HepG2 (cell line): Measurements from ENCODE around the gene FBXW5. TPM values are rescaled to one million over a fixed set of nuclear protein-coding genes. Genes with fewer than 3 reads are reported as not detected.
A peak's percentile ranks its signal among the peaks of the same experiment; 100 is the strongest.

Experiments
- ATAC-seq: fragments of 200-7000 bp; cut with Tn5 transposase; 3 replicates; pipeline ENCODE4 v1.9.1; 2020; ENCODE audit warnings: mild to moderate bottlenecking, moderate library complexity
- BruUV-seq: library from RNA; stranded (reverse); fragments of 400-500 nt; replicated peaks from 2 replicates; lab custom pipeline; 2021; lab: Mats Ljungman, UMichigan
- CTCF ChIA-PET: fragments of 300-600 bp; formaldehyde crosslinking; extraction: SDS; loops from one replicate; lab custom pipeline; 2021; ENCODE audit warnings: low total read pairs, inconsistent platforms, low intra/inter-chr PET ratio; lab: Yijun Ruan, JAX
- POLR2A ChIA-PET: fragments of 350-600 bp; sonication (Branson Sonifier 250); formaldehyde crosslinking; loops from one replicate; lab custom pipeline; 2020; ENCODE audit warnings: antibody characterized with exemption, inconsistent platforms; lab: Yijun Ruan, JAX
- DNase-seq: peaks from one replicate; pipeline ENCODE4 v3.0.0-alpha.2; 2015; ENCODE audit warnings: low spot score
- FAIRE-seq: peaks from 3 replicates; lab custom pipeline; 2011; peaks lifted over from hg19 to GRCh38; lab: Jason Lieb, UNC
- H2AFZ ChIP-seq: one replicate; pipeline ENCODE4 v1.6.1; 2011; ENCODE audit warnings: low read length, inconsistent platforms
- H3K27ac ChIP-seq: fragments of 300-600 bp; 3 replicates; pipeline ENCODE4 v1.8.0; 2011; ENCODE audit warnings: mixed run types, mild to moderate bottlenecking, mixed read lengths, low read length, inconsistent platforms; ENCODE audit not compliant: insufficient read depth; ENCODE audit errors: extremely low read length
- H3K27me3 ChIP-seq, 2 experiments: fragments of 200-600 bp in 1 of 2; 2 replicates in 1 of 2; 3 replicates in 1 of 2; pipeline versions ENCODE4 v1.6.0 to v1.8.0; 2011; ENCODE audit warnings: low read length in 2 of 2, mild to moderate bottlenecking in 2 of 2, moderate library complexity in 2 of 2, inconsistent platforms in 1 of 2; ENCODE audit not compliant: insufficient read depth in 2 of 2, control insufficient read depth in 1 of 2
- H3K36me3 ChIP-seq, 2 experiments: fragments of 200-600 bp in 1 of 2; replicated peaks in 1 of 2; 2 replicates in 1 of 2; 3 replicates in 1 of 2; pipeline versions ENCODE4 v1.5.1 to v1.8.0; 2011; ENCODE audit warnings: low read length in 2 of 2, inconsistent platforms in 1 of 2; ENCODE audit not compliant: insufficient read depth in 2 of 2, control insufficient read depth in 1 of 2
- H3K4me1 ChIP-seq: 2 replicates; pipeline ENCODE4 v1.5.1; 2012; ENCODE audit warnings: low read length, inconsistent platforms; ENCODE audit not compliant: insufficient read depth
- H3K4me2 ChIP-seq: 2 replicates; pipeline ENCODE4 v1.6.0; 2011; ENCODE audit warnings: low read depth, low read length, inconsistent platforms
- H3K4me3 ChIP-seq, 3 experiments: fragments of 200-600 bp in 1 of 3; sonication (generic), shearing (Covaris generic) in 1 of 3; replicated peaks in 1 of 3; 2 replicates each; pipeline ENCODE4 v1.5.1; 2011 to 2016; ENCODE audit warnings: low read length in 3 of 3, inconsistent platforms in 2 of 3, low read depth in 2 of 3, mild to moderate bottlenecking in 2 of 3, control low read depth in 1 of 3, mixed read lengths in 1 of 3; ENCODE audit not compliant: insufficient read depth in 1 of 3
- H3K79me2 ChIP-seq: one replicate; pipeline ENCODE4 v1.6.1; 2011; ENCODE audit warnings: low read length, inconsistent platforms; ENCODE audit not compliant: insufficient read depth
- H3K9ac ChIP-seq: 2 replicates; pipeline ENCODE4 v1.6.0; 2011; ENCODE audit warnings: mild to moderate bottlenecking, low read depth, low read length, inconsistent platforms; ENCODE audit not compliant: insufficient read depth
- H3K9me3 ChIP-seq: 2 replicates; pipeline ENCODE4 v1.5.1; 2012; ENCODE audit warnings: mild to moderate bottlenecking, low read length
- H4K20me1 ChIP-seq: 2 replicates; pipeline ENCODE4 v1.6.0; 2011; ENCODE audit warnings: inconsistent platforms, mild to moderate bottlenecking, low read length, moderate library complexity; ENCODE audit not compliant: insufficient read depth
- CHD4 ChIP-seq: fragments of 200-600 bp; sonication (generic); IDR thresholded peaks from 2 replicates; pipeline ENCODE4 v1.7.0; 2017; ENCODE audit warnings: mild to moderate bottlenecking, low read length, borderline replicate concordance
- EHMT2 ChIP-seq: fragments of 200-600 bp; sonication (generic); IDR thresholded peaks from 2 replicates; pipeline ENCODE4 v1.7.0; 2017; ENCODE audit warnings: antibody characterized with exemption, low read depth, low read length, borderline replicate concordance
- ELF3 ChIP-seq: IDR thresholded peaks from 2 replicates; pipeline ENCODE4 v1.6.1; 2016; ENCODE audit warnings: missing genetic modification reagents, missing compliant biosample characterization
- HDAC2 ChIP-seq: sonication (generic); formaldehyde crosslinking; IDR thresholded peaks from 2 replicates; pipeline ENCODE4 v1.4.0; 2020; ENCODE audit warnings: missing genetic modification reagents
- HMG20A ChIP-seq: IDR thresholded peaks from 2 replicates; pipeline ENCODE4 v1.6.1; 2016; ENCODE audit warnings: borderline replicate concordance
- STAT5B ChIP-seq: sonication (generic); formaldehyde crosslinking; IDR thresholded peaks from 2 replicates; pipeline ENCODE4 v1.4.0; 2020; ENCODE audit warnings: missing genetic modification reagents
- TBP ChIP-seq: sonication (generic); formaldehyde crosslinking; IDR thresholded peaks from 2 replicates; pipeline ENCODE4 v1.5.0; 2020; ENCODE audit warnings: missing genetic modification reagents
- ZEB1 ChIP-seq: IDR thresholded peaks from 2 replicates; pipeline ENCODE4 v1.6.1; 2012; ENCODE audit warnings: mild to moderate bottlenecking, low read depth, inconsistent platforms; ENCODE audit not compliant: insufficient replicate concordance
- ZNF446 ChIP-seq: sonication (generic); formaldehyde crosslinking; IDR thresholded peaks from 2 replicates; pipeline ENCODE4 v1.5.0; 2020; ENCODE audit warnings: mild to moderate bottlenecking, missing genetic modification reagents
- ZNF644 ChIP-seq: IDR thresholded peaks from 2 replicates; pipeline ENCODE4 v1.6.1; 2016; ENCODE audit warnings: low read depth
- WGBS: methylation state at CpG from one replicate; pipeline ENCODE4 v1.1.6; 2017; ENCODE audit warnings: low lambda C conversion rate; 5-methylcytosine and 5-hydroxymethylcytosine counted together
- in situ Hi-C: cut with HindIII; loops from 2 replicates; pipeline ENCODE4 v1.10.0; 2017; ENCODE audit warnings: low pct_unique_long_range_greater_than_20kb; ENCODE audit not compliant: extremely low pct_ligation_motif_present
- intact Hi-C: fragments of 100-400 bp; cut with micrococcal nuclease; formaldehyde crosslinking; loops from one replicate; pipeline ENCODE4 v1.10.0; 2022; ENCODE audit not compliant: unreplicated experiment
- polyA plus RNA-seq, 8 experiments: library from polyadenylated mRNA; depleted of rRNA in 3 of 8; stranded (reverse) in 7 of 8; unstranded in 1 of 8; fragments of >200 nt; fragmentation: Illumina TruSeq in 4 of 8; extraction: Trizol in 4 of 8; gene quantifications; 2 replicates each; pipeline versions ENCODE4 v1.2.1 to v1.2.3, GENCODE V29; 2011 to 2016; ENCODE audit warnings: low read depth in 4 of 8, missing spikeins in 1 of 8, mixed read lengths in 1 of 8; ENCODE audit not compliant: insufficient read depth in 1 of 8
- total RNA-seq, 5 experiments: library from RNA; depleted of rRNA; stranded (reverse); fragments of >200 nt; fragmentation: Illumina TruSeq; extraction: Trizol; gene quantifications; 2 replicates each; pipeline ENCODE4 v1.2.3, GENCODE V29; 2016; ENCODE audit warnings: low read depth in 1 of 5
- TF ChIP-seq, protein P1 (sequence below): sonication (generic); formaldehyde crosslinking; conservative IDR thresholded peaks from 2 replicates; pipeline ENCODE4 v1.4.0; 2020; ENCODE audit warnings: missing genetic modification reagents
- TF ChIP-seq, protein P2 (sequence below): fragments of 450-650 bp; IDR thresholded peaks from 2 replicates; pipeline ENCODE4 v1.6.1; 2017
- TF ChIP-seq, protein P3 (sequence below): sonication (generic); formaldehyde crosslinking; conservative IDR thresholded peaks from 2 replicates; pipeline ENCODE4 v1.8.1; 2023; ENCODE audit warnings: missing genetic modification reagents
- TF ChIP-seq, protein P4 (sequence below): sonication (generic); formaldehyde crosslinking; IDR thresholded peaks from 2 replicates; pipeline ENCODE4 v1.8.1; 2023; ENCODE audit warnings: mild to moderate bottlenecking, inconsistent platforms, moderate library complexity, missing genetic modification reagents, borderline replicate concordance

The FBXW5 gene
- total and polyA plus RNA-seq, 2 of the 13 experiments (the other 11 are each of a cell fraction or from before 2014, with no cell fraction given): 52.0 to 60.4 TPM

DNA sequence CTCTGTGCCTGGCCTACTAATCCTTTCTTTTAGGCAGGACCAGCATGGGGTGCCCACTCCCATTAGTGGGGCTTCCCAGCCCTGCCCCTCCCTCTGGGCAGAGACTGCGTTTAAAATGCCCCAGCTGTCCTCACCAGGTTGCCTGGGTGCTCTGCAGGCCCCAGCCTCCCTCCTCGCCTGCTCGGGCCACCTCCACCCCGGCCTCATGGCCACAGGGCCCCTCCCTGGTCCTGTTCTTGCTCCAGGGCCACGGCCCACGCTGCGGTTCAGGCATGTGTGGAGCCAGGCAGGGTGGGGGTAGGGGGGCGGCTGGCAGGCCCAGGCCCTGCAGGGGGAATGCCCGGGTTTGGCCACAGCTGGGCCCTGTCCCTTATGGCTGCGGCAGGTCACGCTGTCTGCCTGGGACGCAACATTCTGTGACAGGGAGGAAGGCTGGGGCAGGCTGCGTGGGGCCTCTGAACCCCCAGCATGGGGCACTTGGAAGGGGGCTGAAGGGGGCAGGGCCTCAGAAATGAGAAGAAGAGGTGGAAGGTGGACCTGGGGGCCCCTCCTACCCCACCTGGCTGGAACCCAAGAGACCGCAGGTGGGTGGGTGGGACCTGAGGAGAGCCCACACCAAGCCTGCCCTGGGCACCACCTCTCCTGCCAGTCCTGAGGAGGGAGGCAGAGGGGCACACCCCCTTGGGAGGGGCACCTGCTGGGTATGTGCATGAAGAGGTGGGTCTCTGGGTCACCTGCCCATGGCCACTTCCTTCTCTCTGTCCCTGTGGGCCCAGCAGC lies 7.2 kb upstream of the FBXW5 start, which contains the start of gene LCN12:
Gene LCN12, plus strand, starts transcription at position 733 of the 780 bp plus-strand sequence. CDS start 55 bp downstream, outside the sequence.
- DNase-seq: no peak
- Histone ChIP-seq H3K4me3 (peak within 1 kb of the TSS in 1 of 3 experiments; percentile 90; a peak in 1 of 6 replicates), H3K9ac (peak within 1 kb of the TSS; percentile 86; the same call in 1 of the 2 replicates), H4K20me1 (no peaks in the 10 kb centered on the region), H3K4me2 (peak within 1 kb of the TSS; percentile 100; the same call in 1 of the 2 replicates), H3K79me2 (peaks cover 5% of the 10 kb centered on the region), H3K4me1 (peaks cover 39% of the 10 kb centered on the region), H3K27me3 (no peaks in the 10 kb centered on the region), H2AFZ (no peak within 1 kb of the TSS), H3K36me3 (no peaks in the 10 kb centered on the region), H3K27ac (no peak within 1 kb of the TSS), H3K9me3 (no peaks in the 10 kb centered on the region)
- TF ChIP-seq ELF3 (CRISPR knock-in tag) (no peak), HDAC2 (no peak), EHMT2 (no peak), ZNF446 (no peak), STAT5B (CRISPR knock-in tag) (no peak), TBP (CRISPR knock-in tag) (no peak), HMG20A (no peak), ZEB1 (no peak), CHD4 (no peak), ZNF644 (CRISPR knock-in tag) (no peak)
- TF ChIP-seq, protein P1, sequence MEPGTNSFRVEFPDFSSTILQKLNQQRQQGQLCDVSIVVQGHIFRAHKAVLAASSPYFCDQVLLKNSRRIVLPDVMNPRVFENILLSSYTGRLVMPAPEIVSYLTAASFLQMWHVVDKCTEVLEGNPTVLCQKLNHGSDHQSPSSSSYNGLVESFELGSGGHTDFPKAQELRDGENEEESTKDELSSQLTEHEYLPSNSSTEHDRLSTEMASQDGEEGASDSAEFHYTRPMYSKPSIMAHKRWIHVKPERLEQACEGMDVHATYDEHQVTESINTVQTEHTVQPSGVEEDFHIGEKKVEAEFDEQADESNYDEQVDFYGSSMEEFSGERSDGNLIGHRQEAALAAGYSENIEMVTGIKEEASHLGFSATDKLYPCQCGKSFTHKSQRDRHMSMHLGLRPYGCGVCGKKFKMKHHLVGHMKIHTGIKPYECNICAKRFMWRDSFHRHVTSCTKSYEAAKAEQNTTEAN (CRISPR knock-in tag): no peak
- TF ChIP-seq, protein P2, sequence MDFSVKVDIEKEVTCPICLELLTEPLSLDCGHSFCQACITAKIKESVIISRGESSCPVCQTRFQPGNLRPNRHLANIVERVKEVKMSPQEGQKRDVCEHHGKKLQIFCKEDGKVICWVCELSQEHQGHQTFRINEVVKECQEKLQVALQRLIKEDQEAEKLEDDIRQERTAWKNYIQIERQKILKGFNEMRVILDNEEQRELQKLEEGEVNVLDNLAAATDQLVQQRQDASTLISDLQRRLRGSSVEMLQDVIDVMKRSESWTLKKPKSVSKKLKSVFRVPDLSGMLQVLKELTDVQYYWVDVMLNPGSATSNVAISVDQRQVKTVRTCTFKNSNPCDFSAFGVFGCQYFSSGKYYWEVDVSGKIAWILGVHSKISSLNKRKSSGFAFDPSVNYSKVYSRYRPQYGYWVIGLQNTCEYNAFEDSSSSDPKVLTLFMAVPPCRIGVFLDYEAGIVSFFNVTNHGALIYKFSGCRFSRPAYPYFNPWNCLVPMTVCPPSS: no peak
- TF ChIP-seq, protein P3, sequence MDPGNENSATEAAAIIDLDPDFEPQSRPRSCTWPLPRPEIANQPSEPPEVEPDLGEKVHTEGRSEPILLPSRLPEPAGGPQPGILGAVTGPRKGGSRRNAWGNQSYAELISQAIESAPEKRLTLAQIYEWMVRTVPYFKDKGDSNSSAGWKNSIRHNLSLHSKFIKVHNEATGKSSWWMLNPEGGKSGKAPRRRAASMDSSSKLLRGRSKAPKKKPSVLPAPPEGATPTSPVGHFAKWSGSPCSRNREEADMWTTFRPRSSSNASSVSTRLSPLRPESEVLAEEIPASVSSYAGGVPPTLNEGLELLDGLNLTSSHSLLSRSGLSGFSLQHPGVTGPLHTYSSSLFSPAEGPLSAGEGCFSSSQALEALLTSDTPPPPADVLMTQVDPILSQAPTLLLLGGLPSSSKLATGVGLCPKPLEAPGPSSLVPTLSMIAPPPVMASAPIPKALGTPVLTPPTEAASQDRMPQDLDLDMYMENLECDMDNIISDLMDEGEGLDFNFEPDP: no peak
- TF ChIP-seq, protein P4, sequence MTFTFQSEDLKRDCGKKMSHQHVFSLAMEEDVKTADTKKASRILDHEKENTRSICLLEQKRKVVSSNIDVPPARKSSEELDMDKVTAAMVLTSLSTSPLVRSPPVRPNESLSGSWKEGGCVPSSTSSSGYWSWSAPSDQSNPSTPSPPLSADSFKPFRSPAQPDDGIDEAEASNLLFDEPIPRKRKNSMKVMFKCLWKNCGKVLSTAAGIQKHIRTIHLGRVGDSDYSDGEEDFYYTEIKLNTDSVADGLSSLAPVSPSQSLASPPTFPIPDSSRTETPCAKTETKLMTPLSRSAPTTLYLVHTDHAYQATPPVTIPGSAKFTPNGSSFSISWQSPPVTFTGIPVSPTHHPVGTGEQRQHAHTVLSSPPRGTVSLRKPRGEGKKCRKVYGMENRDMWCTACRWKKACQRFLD: no peak
- FAIRE-seq: no peak
- intact Hi-C loops: no loop called here
- ATAC-seq: no peak
- ChIA-PET POLR2A (no interaction called here), CTCF (no interaction called here)
- in situ Hi-C loops: no loop called here
- WGBS: 98% methylated on average over 8 of the region's 14 CpGs
- no TSS peak for BruUV-seq
